GM23248 (cell line): ENCODE data around the gene RUNDC3A. TPM values are rescaled to one million over a fixed set of nuclear protein-coding genes. Genes with fewer than 3 reads are reported as not detected.

Experiments
- DNase-seq: peaks from one replicate; pipeline ENCODE4 v3.0.0-alpha.2; 2015
- H2AFZ ChIP-seq: fragments of 200-600 bp; sonication (generic); 2 replicates; pipeline ENCODE4 v1.6.1; 2016; ENCODE audit warnings: antibody characterized with exemption
- H3F3A ChIP-seq: fragments of 200-600 bp; sonication (generic); 2 replicates; pipeline ENCODE4 v1.6.1; 2016; ENCODE audit warnings: mild to moderate bottlenecking, antibody characterized with exemption, mixed run types; ENCODE audit not compliant: insufficient read depth
- H3K27ac ChIP-seq: fragments of 200-600 bp; sonication (generic); 2 replicates; pipeline ENCODE4 v1.5.1; 2016; ENCODE audit warnings: mild to moderate bottlenecking
- H3K27me3 ChIP-seq: fragments of 200-600 bp; sonication (generic); replicated peaks from 2 replicates; pipeline ENCODE4 v1.6.1; 2016; ENCODE audit warnings: mild to moderate bottlenecking; ENCODE audit not compliant: insufficient read depth
- H3K36me3 ChIP-seq: fragments of 200-600 bp; sonication (generic); 2 replicates; pipeline ENCODE4 v1.6.1; 2016; ENCODE audit warnings: low read depth, mild to moderate bottlenecking
- H3K4me1 ChIP-seq: fragments of 200-600 bp; sonication (generic); 2 replicates; pipeline ENCODE4 v1.6.1; 2016; ENCODE audit warnings: mild to moderate bottlenecking; ENCODE audit not compliant: insufficient read depth
- H3K4me2 ChIP-seq: fragments of 200-600 bp; sonication (generic); one replicate; pipeline ENCODE4 v1.6.1; 2016; ENCODE audit warnings: mild to moderate bottlenecking; ENCODE audit not compliant: unreplicated experiment
- H3K4me3 ChIP-seq: fragments of 200-600 bp; sonication (generic); 2 replicates; pipeline ENCODE4 v1.5.1; 2016; ENCODE audit warnings: mild to moderate bottlenecking
- H3K79me2 ChIP-seq: fragments of 200-600 bp; sonication (generic); 2 replicates; pipeline ENCODE4 v1.6.1; 2016; ENCODE audit warnings: mild to moderate bottlenecking; ENCODE audit not compliant: insufficient read depth
- H3K9ac ChIP-seq: fragments of 200-600 bp; sonication (generic); 2 replicates; pipeline ENCODE4 v1.6.1; 2016; ENCODE audit warnings: mild to moderate bottlenecking
- H3K9me2 ChIP-seq: fragments of 200-600 bp; sonication (generic); 2 replicates; pipeline ENCODE4 v1.6.1; 2016; ENCODE audit warnings: mixed run types, mild to moderate bottlenecking, moderate library complexity; ENCODE audit not compliant: insufficient read depth
- H3K9me3 ChIP-seq: fragments of 200-600 bp; sonication (generic); one replicate; pipeline ENCODE4 v1.6.1; 2017; ENCODE audit warnings: low read depth
- H4K20me1 ChIP-seq: fragments of 200-600 bp; sonication (generic); 2 replicates; pipeline ENCODE4 v1.6.0; 2016; ENCODE audit not compliant: insufficient read depth
- EZH2 ChIP-seq: fragments of 200-600 bp; sonication (generic); IDR thresholded peaks from 2 replicates; pipeline ENCODE4 v1.6.1; 2018; ENCODE audit warnings: antibody characterized with exemption, mild to moderate bottlenecking; ENCODE audit not compliant: insufficient read depth, poor library complexity, severe bottlenecking
- EZH2phosphoT487 ChIP-seq: fragments of 200-600 bp; sonication (generic); IDR thresholded peaks from 2 replicates; pipeline ENCODE4 v1.6.1; 2018; ENCODE audit warnings: antibody characterized with exemption, moderate library complexity, mild to moderate bottlenecking, low read depth; ENCODE audit not compliant: insufficient read depth
- WGBS, 2 experiments: methylation state at CpG; one replicate each; pipeline ENCODE4 v1.1.6; 2015 to 2017; ENCODE audit warnings: low lambda C conversion rate in 2 of 2, low coverage in 1 of 2; ENCODE audit errors: missing lambda C conversion rate in 2 of 2; 5-methylcytosine and 5-hydroxymethylcytosine counted together
- in situ Hi-C: fragments of 300-500 bp; cut with MboI; formaldehyde crosslinking; loops from 2 replicates; pipeline ENCODE4 v1.15.0; 2020
- polyA plus RNA-seq: library from polyadenylated mRNA; unstranded; fragments of >200 nt; fragmentation: Nextera tagmentation; extraction: Ambion mirVana; gene quantifications from 2 replicates; pipeline ENCODE4 v1.2.1, GENCODE V29; 2016
- total RNA-seq: library from RNA; depleted of rRNA; stranded (reverse); fragments of >200 nt; shearing (Covaris generic); gene quantifications from 2 replicates; pipeline ENCODE4 v1.2.3, GENCODE V29; 2014

The RUNDC3A gene
- total and polyA plus RNA-seq, 2 experiments from 2014 or later = 0.11 to 0.24 TPM

DNA sequence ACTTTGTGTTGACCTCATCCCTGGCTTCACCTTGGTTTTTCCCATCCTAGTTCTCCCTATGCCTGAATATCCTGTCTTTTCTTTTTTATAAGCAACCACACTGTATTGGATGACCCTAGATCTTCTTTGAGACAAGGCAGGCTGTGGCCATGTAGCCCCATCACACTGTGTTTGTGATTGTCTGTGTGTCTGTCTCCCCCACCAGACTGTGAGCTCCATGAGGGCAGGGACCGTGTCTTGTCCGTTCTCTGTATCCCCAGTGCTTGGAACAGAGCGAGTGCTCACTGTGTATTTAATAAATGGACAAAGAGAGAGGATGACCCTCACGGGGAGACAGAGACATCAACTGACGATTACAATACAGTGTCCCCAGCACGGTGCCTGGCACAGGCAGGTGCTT, 9.1 kb downstream of the RUNDC3A start:
- Histone ChIP-seq H3K4me2 (no peak overlapping the region), H3K9ac (no peak overlapping the region), H3K36me3 (no peaks in the 10 kb centered on the region), H3K27ac (no peak overlapping the region), H3K9me2 (no peaks in the 10 kb centered on the region), H3K79me2 (no peaks in the 10 kb centered on the region), H4K20me1 (no peaks in the 10 kb centered on the region), H3K4me3 (no peak overlapping the region), H2AFZ (no peak overlapping the region), H3K9me3 (no peaks in the 10 kb centered on the region), H3K4me1 (no peaks in the 10 kb centered on the region), H3K27me3 (peaks cover 16% of the 10 kb centered on the region), H3F3A (no peaks in the 10 kb centered on the region)
- no peak for DNase-seq
- TF ChIP-seq EZH2phosphoT487 (no peak), EZH2 (no peak)
- 89 to 92% methylated on average over 6 of the region's 6 CpGs for WGBS, 2 experiments
- in situ Hi-C loops = no loop called here

DNA sequence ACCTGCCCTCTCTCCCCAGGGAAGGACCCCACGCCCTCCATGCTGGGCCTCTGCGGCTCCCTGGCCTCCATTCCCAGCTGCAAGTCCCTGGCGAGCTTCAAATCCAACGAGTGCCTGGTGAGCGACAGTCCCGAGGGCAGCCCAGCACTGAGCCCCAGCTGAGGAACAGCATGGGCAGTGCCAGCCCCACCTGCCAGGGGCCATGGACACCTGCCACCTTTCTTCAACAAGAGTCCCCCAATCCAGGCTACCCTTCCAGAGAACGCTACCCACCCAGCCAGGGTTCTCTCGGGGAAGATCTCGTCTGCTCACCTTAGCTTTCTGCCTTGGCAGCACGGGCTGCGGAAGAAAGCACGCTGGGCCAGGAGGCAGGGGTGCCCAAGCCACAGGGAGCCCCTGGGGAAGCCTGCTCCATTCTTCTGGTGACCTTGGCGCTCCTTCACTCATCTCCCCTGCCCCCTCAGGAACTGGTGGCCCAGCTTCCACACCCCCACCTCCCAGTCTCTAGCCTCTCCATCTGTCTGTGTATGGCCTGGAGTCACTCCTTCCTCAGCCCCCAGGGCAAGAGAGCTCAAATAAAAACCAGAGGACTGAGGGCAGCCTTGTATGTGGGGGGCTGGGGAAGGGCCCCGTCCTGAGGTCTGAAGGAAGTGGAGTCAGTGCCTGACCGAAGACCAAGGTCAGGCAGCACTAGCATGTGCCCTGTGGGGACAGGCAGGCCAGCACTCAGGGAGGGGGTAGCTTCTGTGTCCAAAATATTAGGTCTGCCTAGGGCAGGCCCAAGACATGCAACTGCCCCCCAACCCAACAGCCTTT, 9.9 kb downstream of the RUNDC3A start:
- Histone ChIP-seq H3K36me3 (no peaks in the 10 kb centered on the region), H3K4me1 (no peaks in the 10 kb centered on the region), H3K27me3 (peaks cover 16% of the 10 kb centered on the region), H3K9me3 (no peaks in the 10 kb centered on the region), H3K27ac (no peak overlapping the region), H3K4me3 (no peak overlapping the region), H3K79me2 (peaks cover 4% of the 10 kb centered on the region; the same call in 1 of the 2 replicates), H3K4me2 (no peak overlapping the region), H3K9me2 (no peaks in the 10 kb centered on the region), H3K9ac (no peak overlapping the region), H2AFZ (no peak overlapping the region), H4K20me1 (no peaks in the 10 kb centered on the region), H3F3A (no peaks in the 10 kb centered on the region)
- TF ChIP-seq EZH2 = no peak
- 83 to 84% methylated on average over 15 of the region's 15 CpGs for WGBS, 2 experiments
- in situ Hi-C loops = no loop called here
- no peak for DNase-seq

DNA sequence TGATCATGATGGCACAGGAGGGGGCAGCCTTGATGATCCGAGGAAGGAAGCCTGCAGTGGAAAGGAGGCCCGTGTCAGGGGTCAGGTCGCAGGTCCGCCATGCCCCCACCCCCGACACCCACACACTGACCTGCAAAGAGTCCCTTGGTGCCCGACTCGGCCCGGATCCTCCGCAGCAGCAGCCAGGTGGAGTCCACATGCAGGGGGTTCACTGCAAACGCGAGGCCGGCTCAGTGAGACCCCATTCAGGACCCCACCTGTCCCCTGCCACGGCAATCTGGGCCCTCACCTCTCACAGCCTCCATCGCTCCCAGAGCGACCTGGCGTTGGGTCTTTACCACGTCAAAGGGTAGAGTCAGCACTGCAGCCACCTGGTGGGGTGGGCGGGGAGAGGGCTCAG, 11.7 kb downstream of the RUNDC3A start:
- Histone ChIP-seq H3K4me3 (no peak overlapping the region), H3K27ac (no peak overlapping the region), H3K9me2 (no peaks in the 10 kb centered on the region), H3F3A (no peaks in the 10 kb centered on the region), H3K9me3 (no peaks in the 10 kb centered on the region), H4K20me1 (no peaks in the 10 kb centered on the region), H3K4me2 (no peak overlapping the region), H3K27me3 (peaks cover 12% of the 10 kb centered on the region), H3K9ac (no peak overlapping the region), H3K36me3 (no peaks in the 10 kb centered on the region), H2AFZ (no peak overlapping the region), H3K4me1 (no peaks in the 10 kb centered on the region), H3K79me2 (peaks cover 15% of the 10 kb centered on the region)
- in situ Hi-C loops = no loop called here
- DNase-seq = no peak
- WGBS, 2 experiments = 86 to 90% methylated on average over 11 to 18 of the region's 18 CpGs
- TF ChIP-seq EZH2 (no peak), EZH2phosphoT487 (no peak)

DNA sequence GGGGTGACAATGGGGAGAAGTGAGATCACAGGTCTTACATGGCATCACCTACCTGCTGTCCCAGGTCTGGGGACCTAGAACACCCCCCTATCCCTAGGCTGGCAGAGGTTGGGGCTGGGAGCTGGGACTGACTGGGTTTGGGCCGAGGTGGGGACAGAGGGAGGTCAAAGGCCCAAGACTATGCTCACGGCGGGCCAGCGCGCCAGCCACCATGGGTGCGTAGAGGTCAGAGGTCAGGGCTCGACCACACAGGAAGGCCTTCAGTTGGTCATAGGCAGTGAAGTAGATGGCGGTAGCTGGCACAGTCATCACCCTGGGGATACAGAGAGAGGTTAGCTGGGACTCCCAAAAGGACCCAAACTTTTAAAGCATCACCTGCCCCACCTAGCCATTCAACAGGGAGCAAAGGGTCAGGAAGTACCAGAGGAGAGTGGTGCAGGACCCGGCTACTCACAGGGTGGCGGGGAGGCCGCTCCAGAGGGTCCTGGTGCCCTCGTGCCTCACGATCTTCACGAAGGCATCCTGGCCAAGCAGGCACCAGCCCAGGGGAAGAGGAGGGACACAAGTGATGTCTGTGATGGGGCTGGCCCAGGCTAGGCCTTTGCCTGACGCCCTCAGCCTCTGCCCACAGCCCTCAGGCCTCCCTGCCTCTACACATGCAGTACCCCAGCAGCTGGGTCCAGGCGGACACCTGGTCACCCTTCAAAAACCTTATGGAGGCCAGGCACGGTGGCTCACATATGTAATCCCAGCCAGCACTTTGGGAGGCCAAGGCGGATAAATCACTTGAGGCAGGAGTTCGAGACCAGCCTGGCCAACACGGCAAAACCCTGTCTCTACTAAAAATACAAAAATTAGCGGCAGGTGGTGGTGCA, 13.1 kb downstream of the RUNDC3A start:
- Histone ChIP-seq H3K36me3 (no peaks in the 10 kb centered on the region), H2AFZ (no peak overlapping the region), H3K79me2 (peaks cover 15% of the 10 kb centered on the region), H4K20me1 (no peaks in the 10 kb centered on the region), H3K9me2 (no peaks in the 10 kb centered on the region), H3K9me3 (no peaks in the 10 kb centered on the region), H3K4me3 (no peak overlapping the region), H3F3A (peaks cover 9% of the 10 kb centered on the region; the same call in 1 of the 2 replicates), H3K4me2 (no peak overlapping the region), H3K4me1 (no peaks in the 10 kb centered on the region), H3K27ac (no peak overlapping the region), H3K27me3 (peaks cover 1% of the 10 kb centered on the region; the same call in 1 of the 2 replicates), H3K9ac (no peak overlapping the region)
- no peak for TF ChIP-seq EZH2phosphoT487
- TF ChIP-seq EZH2 = no peak
- in situ Hi-C loops = no loop called here
- no peak for DNase-seq
- WGBS, 2 experiments = 97 to 98% methylated on average over 21 of the region's 21 CpGs
